AG10803 (cell line): Measurements from ENCODE around the gene CACNA1C.

Experiments
- DNase-seq: peaks from one replicate; pipeline ENCODE4 v3.0.0; 2010; ENCODE audit warnings: low read depth
- H3K4me3 ChIP-seq: 2 replicates; pipeline ENCODE4 v1.5.1; 2011; ENCODE audit warnings: mild to moderate bottlenecking, low read length, control low read depth
- TF ChIP-seq, protein P1 (sequence below): conservative IDR thresholded peaks from 2 replicates; pipeline ENCODE4 v1.5.1; 2011; ENCODE audit warnings: mild to moderate bottlenecking, low read length, control low read depth, inconsistent platforms

The CACNA1C gene

DNA sequence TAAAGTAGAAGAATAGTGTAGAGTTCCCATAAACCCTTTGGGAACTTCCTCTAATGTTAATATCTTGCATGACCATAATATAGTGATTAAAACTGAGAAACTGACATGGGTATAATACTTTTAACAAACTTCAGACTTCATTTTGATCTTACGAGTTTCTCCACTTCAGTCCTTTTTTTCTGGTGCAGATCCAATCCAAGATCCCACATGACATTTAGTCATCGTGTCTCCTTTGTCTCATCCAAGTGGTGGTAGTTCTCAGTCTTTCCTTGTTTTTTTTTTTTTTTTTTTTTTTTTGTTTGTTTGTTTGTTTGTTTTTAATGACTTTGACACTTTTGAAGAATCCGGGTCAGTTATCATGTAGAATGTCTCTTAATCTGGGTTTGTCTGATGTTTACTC lies 179.2 kb downstream of the CACNA1C start:
- TF ChIP-seq, protein P1, sequence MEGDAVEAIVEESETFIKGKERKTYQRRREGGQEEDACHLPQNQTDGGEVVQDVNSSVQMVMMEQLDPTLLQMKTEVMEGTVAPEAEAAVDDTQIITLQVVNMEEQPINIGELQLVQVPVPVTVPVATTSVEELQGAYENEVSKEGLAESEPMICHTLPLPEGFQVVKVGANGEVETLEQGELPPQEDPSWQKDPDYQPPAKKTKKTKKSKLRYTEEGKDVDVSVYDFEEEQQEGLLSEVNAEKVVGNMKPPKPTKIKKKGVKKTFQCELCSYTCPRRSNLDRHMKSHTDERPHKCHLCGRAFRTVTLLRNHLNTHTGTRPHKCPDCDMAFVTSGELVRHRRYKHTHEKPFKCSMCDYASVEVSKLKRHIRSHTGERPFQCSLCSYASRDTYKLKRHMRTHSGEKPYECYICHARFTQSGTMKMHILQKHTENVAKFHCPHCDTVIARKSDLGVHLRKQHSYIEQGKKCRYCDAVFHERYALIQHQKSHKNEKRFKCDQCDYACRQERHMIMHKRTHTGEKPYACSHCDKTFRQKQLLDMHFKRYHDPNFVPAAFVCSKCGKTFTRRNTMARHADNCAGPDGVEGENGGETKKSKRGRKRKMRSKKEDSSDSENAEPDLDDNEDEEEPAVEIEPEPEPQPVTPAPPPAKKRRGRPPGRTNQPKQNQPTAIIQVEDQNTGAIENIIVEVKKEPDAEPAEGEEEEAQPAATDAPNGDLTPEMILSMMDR: no peak
- H3K4me3 ChIP-seq: no peak overlapping the region
- DNase-seq: peak; percentile 32

DNA sequence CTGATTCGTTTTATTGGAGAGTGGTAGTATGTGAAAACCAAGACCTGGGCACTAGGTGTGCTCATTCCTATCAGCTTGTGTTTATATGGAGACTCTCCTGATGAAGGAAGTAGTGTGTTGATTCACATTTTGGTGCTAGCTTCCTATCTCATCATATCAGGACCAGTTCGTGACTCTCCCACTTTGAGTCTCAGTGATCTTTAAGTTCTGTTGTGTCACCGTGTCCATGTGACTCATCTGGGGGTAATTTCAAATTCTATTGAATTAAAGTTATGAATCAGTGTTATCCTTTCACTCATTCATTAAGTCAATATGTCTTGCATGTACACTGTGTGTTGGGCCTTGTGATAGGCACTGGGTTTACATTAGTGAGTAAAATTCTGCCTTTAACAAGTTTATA lies 180.2 kb downstream of the CACNA1C start:
- DNase-seq: peak; percentile 26
- H3K4me3 ChIP-seq: no peak overlapping the region
- TF ChIP-seq, protein P1: no peak

DNA sequence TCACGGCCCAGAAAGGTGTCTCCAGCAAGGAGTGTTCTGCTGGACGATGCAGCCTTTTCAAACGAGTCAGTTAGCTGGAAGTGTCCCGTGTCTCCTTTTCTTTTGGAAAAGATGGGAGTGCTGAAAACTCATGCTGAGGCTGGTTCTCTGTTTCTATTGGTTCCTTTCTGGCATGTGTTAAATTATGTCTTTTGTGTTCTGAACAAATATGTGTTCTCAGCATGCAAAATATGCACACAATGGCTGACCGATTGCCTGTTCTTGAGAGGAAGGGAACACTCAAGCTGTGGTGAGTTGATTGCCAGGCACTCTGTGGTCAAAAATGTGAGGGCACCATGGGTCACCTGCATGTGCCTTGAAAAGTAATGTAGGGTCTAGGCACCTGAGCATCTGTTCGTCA lies 181.3 kb downstream of the CACNA1C start:
- peak; percentile 55 for DNase-seq
- no peak overlapping the region for H3K4me3 ChIP-seq
- TF ChIP-seq, protein P1: no peak

- TF ChIP-seq, protein P1: no peak
- H3K4me3 ChIP-seq: no peak overlapping the region
- no peak for DNase-seq
Observed at GRCh38 chr12:2234646-2235350, 182.0 kb downstream of the CACNA1C start.

DNA sequence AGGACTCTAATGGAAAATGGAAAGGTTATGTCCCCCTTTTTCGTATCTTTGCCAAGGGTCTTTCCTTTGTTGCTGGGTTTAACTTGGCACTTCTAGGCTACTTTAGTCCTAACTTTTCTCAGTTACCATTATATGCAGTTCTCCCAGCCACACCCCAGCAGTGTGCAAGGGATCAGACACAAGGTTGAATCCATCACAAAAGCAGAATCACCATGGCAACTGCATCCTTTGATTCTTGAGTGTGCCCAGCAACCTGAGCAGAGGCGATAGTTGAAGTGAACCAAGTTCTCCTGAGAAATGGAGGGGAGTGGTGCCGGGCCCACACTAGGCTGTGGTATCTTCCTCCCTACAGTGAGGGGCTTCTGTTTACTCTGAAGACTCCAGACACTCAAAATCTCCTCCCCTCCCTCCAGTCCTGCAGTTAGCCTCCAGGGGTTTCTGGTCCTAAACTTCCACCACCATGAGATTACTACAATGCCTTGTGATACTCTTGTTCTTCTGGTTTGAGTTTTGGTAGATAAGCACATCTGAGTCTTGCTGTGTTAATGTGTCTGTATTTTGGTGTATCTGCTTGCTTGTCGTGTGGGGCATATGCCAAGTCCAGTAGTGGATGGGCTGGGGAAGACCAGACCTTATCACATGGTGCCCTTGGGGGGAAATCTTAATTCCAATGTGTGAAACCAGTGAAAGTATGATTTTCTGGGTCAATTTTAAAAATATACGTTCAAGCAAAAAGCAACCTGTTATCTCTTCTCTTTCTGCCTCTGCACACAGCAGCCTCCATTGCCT lies 183.9 kb downstream of the CACNA1C start:
- no peak for DNase-seq
- H3K4me3 ChIP-seq: no peak overlapping the region
- TF ChIP-seq, protein P1: no peak

GRCh38 chr12:2238111-2238510 lies 185.3 kb downstream of the CACNA1C start:
- TF ChIP-seq, protein P1: no peak
- no peak for DNase-seq
- H3K4me3 ChIP-seq: no peak overlapping the region
